GM12874 (cell line): ENCODE results near the gene NSUN2.

Experiments
- TF ChIP-seq, protein P1 (sequence below): IDR thresholded peaks from 2 replicates; pipeline ENCODE4 v1.5.1; 2011; ENCODE audit warnings: low read depth, mild to moderate bottlenecking, control low read depth, low read length, moderate library complexity; ENCODE audit not compliant: insufficient read depth

The NSUN2 gene

DNA sequence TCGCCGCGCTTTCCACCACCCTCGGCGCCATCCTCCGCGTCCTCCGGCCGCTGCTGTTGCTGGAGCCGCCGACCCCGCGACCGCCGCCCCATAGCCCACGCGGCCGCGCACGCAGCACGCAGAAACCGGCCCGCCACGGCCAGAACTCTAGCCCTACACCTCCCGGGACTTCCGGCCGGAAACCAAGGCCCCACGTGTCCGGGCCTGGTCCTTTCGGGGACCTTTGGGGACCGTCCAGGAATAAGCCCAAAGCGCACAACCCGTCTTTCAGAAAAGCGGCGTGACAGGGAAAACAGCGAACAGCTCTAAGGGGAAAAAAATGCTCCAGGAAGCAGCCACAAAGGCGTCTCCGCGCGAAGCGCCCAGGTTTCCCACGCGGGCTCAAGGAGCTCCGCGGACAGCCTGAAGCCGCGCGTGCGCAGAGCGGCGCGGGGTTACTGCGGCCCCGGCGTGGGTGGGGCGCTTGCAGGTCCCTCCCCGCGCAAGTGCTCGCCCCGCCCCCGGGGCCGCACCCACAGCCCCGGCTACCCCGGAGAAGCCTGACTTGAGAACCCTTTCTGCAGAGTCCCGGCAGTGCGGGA lies at the start of gene NSUN2, which contains the start of gene SRD5A1:
TSS of gene NSUN2 (minus strand) at position 157 of the 581 bp plus-strand sequence. CDS start at position 92, 65 bp downstream.
TSS of gene SRD5A1 (plus strand) at position 553 of the 581 bp plus-strand sequence. CDS start 137 bp downstream, outside the sequence.
- TF ChIP-seq, protein P1, sequence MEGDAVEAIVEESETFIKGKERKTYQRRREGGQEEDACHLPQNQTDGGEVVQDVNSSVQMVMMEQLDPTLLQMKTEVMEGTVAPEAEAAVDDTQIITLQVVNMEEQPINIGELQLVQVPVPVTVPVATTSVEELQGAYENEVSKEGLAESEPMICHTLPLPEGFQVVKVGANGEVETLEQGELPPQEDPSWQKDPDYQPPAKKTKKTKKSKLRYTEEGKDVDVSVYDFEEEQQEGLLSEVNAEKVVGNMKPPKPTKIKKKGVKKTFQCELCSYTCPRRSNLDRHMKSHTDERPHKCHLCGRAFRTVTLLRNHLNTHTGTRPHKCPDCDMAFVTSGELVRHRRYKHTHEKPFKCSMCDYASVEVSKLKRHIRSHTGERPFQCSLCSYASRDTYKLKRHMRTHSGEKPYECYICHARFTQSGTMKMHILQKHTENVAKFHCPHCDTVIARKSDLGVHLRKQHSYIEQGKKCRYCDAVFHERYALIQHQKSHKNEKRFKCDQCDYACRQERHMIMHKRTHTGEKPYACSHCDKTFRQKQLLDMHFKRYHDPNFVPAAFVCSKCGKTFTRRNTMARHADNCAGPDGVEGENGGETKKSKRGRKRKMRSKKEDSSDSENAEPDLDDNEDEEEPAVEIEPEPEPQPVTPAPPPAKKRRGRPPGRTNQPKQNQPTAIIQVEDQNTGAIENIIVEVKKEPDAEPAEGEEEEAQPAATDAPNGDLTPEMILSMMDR = no peak

DNA sequence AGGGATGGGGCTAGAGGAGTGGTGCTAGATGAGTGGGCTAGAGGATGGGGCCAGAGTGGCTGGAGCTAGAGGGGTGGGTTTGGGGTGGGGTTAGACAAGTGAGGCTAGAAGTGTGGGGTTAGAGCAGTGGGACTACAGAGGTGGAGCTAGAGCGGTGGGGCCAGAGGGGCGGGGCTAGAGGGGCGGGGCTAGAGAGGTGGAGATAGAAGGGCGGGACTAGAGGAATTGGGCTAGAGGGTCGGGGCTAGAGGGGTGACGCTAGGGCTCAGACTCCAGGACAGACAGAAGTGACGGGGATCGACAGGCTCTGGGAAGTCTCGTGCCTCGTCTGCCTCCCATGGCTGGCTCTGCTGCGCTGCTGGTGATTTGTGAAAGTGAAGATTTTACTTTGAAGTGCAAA lies 49.4 kb upstream of the NSUN2 start:
- TF ChIP-seq, protein P1 = no peak

DNA sequence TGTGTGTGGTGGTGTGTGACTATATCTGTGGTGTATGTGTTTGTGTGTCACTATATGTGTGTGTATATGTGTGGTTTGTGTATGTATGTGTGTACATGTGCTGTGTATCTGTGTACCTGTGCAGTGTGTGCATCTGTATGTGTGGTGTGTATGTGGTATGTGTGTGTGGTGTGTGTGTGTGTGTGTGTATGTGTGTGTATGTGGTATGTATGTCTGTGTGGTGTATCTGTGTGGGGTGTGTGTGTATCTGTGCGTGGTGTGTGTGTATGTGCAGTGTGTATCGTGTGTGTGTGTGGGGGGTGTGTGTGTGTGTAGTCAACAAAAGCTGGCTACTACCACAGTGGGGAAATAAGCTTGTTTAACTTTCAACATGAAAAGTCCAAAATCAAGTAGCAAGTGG lies 48.8 kb upstream of the NSUN2 start:
- TF ChIP-seq, protein P1 = no peak

DNA sequence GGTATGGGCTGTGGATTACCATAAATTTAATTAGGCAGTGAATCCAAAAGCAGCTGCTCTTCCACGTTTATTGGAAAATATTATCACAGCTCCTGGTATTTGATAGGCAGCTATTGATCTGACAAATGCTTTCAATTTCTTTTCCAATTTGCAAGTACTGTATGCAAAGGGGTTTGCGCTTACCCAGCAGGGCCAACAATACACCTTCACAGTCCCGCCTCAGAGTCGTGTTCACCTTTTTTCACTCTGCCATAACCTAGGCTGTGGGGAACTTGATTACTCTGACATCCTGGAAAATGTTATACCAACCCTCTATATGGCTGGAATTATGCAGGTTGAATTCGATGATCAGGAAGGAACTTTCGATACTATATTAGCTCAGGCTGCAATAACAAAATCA lies 48.1 kb upstream of the NSUN2 start:
- TF ChIP-seq, protein P1 = no peak

DNA sequence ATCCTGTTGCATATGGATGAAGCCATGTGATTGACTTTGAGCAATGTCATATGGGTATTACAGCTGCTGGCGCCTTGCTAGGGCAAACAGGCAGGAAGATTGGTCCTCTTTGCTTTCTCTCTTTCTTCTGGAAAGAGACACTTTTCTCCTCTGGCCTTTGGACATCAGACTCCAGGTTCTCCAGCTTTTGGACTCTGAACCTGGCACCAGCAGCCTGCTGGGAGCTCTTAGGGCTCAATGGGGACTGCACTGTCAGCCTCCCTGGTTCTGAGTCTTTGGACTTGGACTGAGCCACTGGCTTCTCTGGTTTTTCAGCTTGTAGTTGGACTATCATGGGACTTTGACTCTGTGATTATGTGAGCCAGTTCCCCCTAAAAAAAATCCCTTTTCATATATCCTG lies 45.5 kb upstream of the NSUN2 start:
- TF ChIP-seq, protein P1 = no peak

DNA sequence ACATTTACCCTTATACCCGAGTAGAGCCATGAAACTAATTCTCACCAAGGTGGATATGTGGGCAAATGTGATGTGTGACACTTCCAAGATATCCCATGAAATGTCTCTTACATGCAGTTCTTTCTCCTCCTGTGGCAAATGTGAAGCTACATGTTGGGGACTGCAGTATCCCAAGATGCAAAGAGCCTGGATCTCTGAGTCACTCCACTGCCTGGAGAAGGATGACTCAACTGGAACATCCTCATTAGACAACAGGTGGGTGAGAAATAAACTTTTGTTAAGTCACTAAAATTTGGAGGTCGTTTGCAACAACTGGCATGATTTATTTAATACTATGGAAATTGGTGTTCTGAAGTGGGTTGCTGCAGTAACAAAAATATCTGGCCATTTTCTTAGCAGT lies 43.9 kb upstream of the NSUN2 start:
- TF ChIP-seq, protein P1 = no peak

DNA sequence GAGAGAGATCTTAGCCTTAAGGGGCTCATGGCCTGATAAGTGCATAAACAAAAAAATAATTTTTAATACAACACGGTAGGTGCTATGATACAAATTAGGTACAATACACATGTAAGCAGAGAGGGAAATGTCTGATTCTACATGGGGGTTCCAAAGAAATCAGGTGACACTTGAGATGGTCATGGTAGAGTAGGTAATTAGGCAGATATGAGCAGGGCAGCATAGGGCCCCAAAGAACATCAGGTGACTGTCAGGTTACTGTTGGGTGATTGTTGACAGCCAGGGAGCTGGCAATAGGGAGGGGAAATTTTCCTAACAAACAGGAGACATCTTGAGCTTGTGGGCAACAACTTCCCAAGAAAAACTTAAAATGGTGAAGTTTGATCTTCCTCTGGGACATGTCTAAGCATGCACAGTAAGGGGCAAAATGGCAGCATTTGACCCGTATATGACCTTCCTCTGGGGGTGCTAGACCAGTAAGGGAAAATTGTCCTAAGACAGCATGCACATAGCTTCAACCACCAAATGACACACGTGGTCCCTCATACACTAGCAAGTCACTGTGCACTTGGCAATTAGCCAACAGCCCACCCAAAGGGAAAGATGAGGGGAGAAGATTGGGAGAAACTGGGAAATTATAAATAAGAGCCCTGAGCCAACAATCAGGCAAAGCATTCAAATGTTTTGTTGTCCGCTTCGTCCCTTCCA lies 43.1 kb upstream of the NSUN2 start:
- TF ChIP-seq, protein P1 = 0 out of 2 replicates have a peak, but pooled peaks have one; percentile 14
